Right cardiac atrium (tissue), 5 donors: Measurements from ENCODE around the gene CTBP2. TPM values are rescaled to one million over a fixed set of nuclear protein-coding genes. Genes with fewer than 3 reads are reported as not detected.
A peak's percentile ranks its signal among the peaks of the same experiment; 100 is the strongest.

Source experiments
- ATAC-seq, 2 donors: fragments of 200-7000 bp; cut with Tn5 transposase; one replicate each; pipeline versions ENCODE4 v1.8.0 to v1.9.1; 2020; ENCODE audit warnings: moderate library complexity in 2 of 2, mild to moderate bottlenecking in 1 of 2
- DNase-seq, 3 donors: peaks; one replicate each; pipeline ENCODE4 v3.0.0-alpha.2; 2020
- H3K27ac ChIP-seq: one replicate; pipeline ENCODE4 v1.5.1; 2013; ENCODE audit warnings: mild to moderate bottlenecking, low read length, control low read depth, moderate library complexity
- H3K27me3 ChIP-seq: one replicate; pipeline ENCODE4 v1.6.1; 2013; ENCODE audit not compliant: control insufficient read depth, insufficient read depth
- H3K4me1 ChIP-seq: one replicate; pipeline ENCODE4 v1.6.1; 2013; ENCODE audit warnings: low read length; ENCODE audit not compliant: control insufficient read depth, insufficient read depth
- H3K4me3 ChIP-seq: one replicate; pipeline ENCODE4 v1.5.1; 2013; ENCODE audit warnings: low read length, control low read depth
- H3K9me3 ChIP-seq: one replicate; pipeline ENCODE4 v1.6.1; 2013; ENCODE audit warnings: low read length; ENCODE audit not compliant: control insufficient read depth
- WGBS: extraction: QIAGEN DNeasy Blood & Tissue Kit; methylation state at CpG from one replicate; pipeline ENCODE4 v1.1.7; 2013; 5-methylcytosine and 5-hydroxymethylcytosine counted together
- intact Hi-C, 4 donors: fragments of 100-400 bp; cut with DNase I; formaldehyde crosslinking; loops; one replicate each; pipeline versions ENCODE4 v1.11.0 to v1.14.0; 2022 to 2023
- polyA plus RNA-seq: library from polyadenylated mRNA; stranded (reverse); fragments of 200-250 nt; gene quantifications from one replicate; pipeline ENCODE4 v1.2.3, GENCODE V29; 2013
- total RNA-seq, 4 donors: library from RNA; stranded (reverse); fragmentation: NEBNext Ultra II Directional; extraction: Animal tissue kit (Norgen Biotek cat#: 25700); gene quantifications; one replicate each; pipeline ENCODE4 v1.2.1, GENCODE V29; 2021
- donor health status: healthy with polysubstance abuse.
- donor health status: DM: no; HTN: yes; CAD: no.
- donor health status: DM: no; HTN: no; CAD: no.
- donor health status: DM: no; HTN: yes; CAD: no; lungs with severe emphysema.
- donor health status: DM: yes; HTN: yes; CAD: no.

Gene CTBP2
- total and polyA plus RNA-seq, 5 donors = 16.6 to 38.7 (median 37.6) TPM

- H3K4me3 ChIP-seq = no peak overlapping the region
- ATAC-seq (no peak), DNase-seq (peak in 2 of 3 donors; percentile 2 to 3)
- no peak overlapping the region for H3K27ac ChIP-seq
- WGBS = 76% methylated on average over 4 of the region's 4 CpGs
- intact Hi-C loops = no loop called here
- peaks cover 5% of the 10 kb centered on the region for H3K4me1 ChIP-seq
- H3K27me3 ChIP-seq = no peaks in the 10 kb centered on the region
- no peaks in the 10 kb centered on the region for H3K9me3 ChIP-seq
Observed at GRCh38 chr10:125072794-125073193, 87.6 kb downstream of the CTBP2 start.

GRCh38 chr10:125071008-125071407, 89.4 kb downstream of the CTBP2 start:
- no peak for ATAC-seq

GRCh38 chr10:125068406-125068805, 92.0 kb downstream of the CTBP2 start:
- WGBS = 53% methylated on average over 2 of the region's 2 CpGs
- ATAC-seq = no peak
- DNase-seq = no peak
- no peaks in the 10 kb centered on the region for H3K9me3 ChIP-seq
- intact Hi-C loops = loop anchor here in 1 of 4 donors (10.0 kb wide), 1 partner anchor 86 kb away; no protein-coding TSS in a partner anchor
- no peak overlapping the region for H3K27ac ChIP-seq
- no peak overlapping the region for H3K4me3 ChIP-seq
- no peaks in the 10 kb centered on the region for H3K27me3 ChIP-seq
- H3K4me1 ChIP-seq = peaks cover 20% of the 10 kb centered on the region

More at GRCh38 chr10:125071008-125071407, 89.4 kb downstream of the CTBP2 start:
- no peak overlapping the region for H3K27ac ChIP-seq
- H3K4me3 ChIP-seq = no peak overlapping the region
- peaks cover 7% of the 10 kb centered on the region for H3K4me1 ChIP-seq
- intact Hi-C loops = no loop called here
- no peaks in the 10 kb centered on the region for H3K9me3 ChIP-seq
- DNase-seq = peak in 1 of 3 donors; percentile 18
- WGBS = 93% methylated on average over 11 of the region's 11 CpGs
- no peaks in the 10 kb centered on the region for H3K27me3 ChIP-seq

- Histone ChIP-seq H3K9me3 (no peaks in the 10 kb centered on the region), H3K4me1 (peaks cover 22% of the 10 kb centered on the region), H3K4me3 (no peak overlapping the region), H3K27ac (no peak overlapping the region), H3K27me3 (no peaks in the 10 kb centered on the region)
- ATAC-seq (no peak), DNase-seq (peak in 1 of 3 donors; percentile 20)
- intact Hi-C loops = loop anchor here in 1 of 4 donors (10.0 kb wide), 1 partner anchor 87 kb away; no protein-coding TSS in a partner anchor
- 95% methylated on average over 9 of the region's 9 CpGs for WGBS
Observed at GRCh38 chr10:125067764-125068163, 92.6 kb downstream of the CTBP2 start.

- H3K27ac ChIP-seq = no peak overlapping the region
- 54% methylated on average over 11 of the region's 11 CpGs for WGBS
- ATAC-seq = peak in 1 of 2 donors; percentile 22
Observed at GRCh38 chr10:125066764-125067450, 93.5 kb downstream of the CTBP2 start.

GRCh38 chr10:125064681-125065492, 95.5 kb downstream of the CTBP2 start:
- intact Hi-C loops = loop anchor here in 3 of 4 donors (5.0 to 10.0 kb wide), 3 partner anchors 58 to 90 kb away; no protein-coding TSS in a partner anchor
- H3K9me3 ChIP-seq = no peaks in the 10 kb centered on the region
- H3K4me1 ChIP-seq = peaks cover 37% of the 10 kb centered on the region
- H3K27me3 ChIP-seq = no peaks in the 10 kb centered on the region
- DNase-seq (peak in 2 of 3 donors; percentile 2 to 21), ATAC-seq (no peak)
- no peak overlapping the region for H3K4me3 ChIP-seq
- 63% methylated on average over 8 of the region's 8 CpGs for WGBS
- no peak overlapping the region for H3K27ac ChIP-seq

More at GRCh38 chr10:125066764-125067450, 93.5 kb downstream of the CTBP2 start:
- no peak overlapping the region for H3K4me3 ChIP-seq
- no peaks in the 10 kb centered on the region for H3K9me3 ChIP-seq
- H3K4me1 ChIP-seq = peaks cover 24% of the 10 kb centered on the region
- DNase-seq = peak in 1 of 3 donors; percentile 9
- no peaks in the 10 kb centered on the region for H3K27me3 ChIP-seq
- intact Hi-C loops = loop anchor here in 1 of 4 donors (10.0 kb wide), 1 partner anchor 88 kb away; no protein-coding TSS in a partner anchor

- peaks cover 41% of the 10 kb centered on the region for H3K4me1 ChIP-seq
Observed at GRCh38 chr10:125063256-125063925, 97.0 kb downstream of the CTBP2 start.

GRCh38 chr10:125062914-125063230, 97.5 kb downstream of the CTBP2 start:
- Histone ChIP-seq H3K27me3 (no peaks in the 10 kb centered on the region), H3K4me1 (peaks cover 46% of the 10 kb centered on the region), H3K9me3 (no peaks in the 10 kb centered on the region), H3K27ac (no peak overlapping the region), H3K4me3 (no peak overlapping the region)
- whole genome bisulfite sequencing = 46% methylated on average over 9 of the region's 9 CpGs
- DNase-seq = peak in 2 of 3 donors; percentile 63 to 68
- intact Hi-C loops = loop anchor here in 3 of 4 donors (5.0 to 10.0 kb wide), 3 partner anchors 56 to 92 kb away; no protein-coding TSS in a partner anchor
- ATAC-seq = peak; percentile 22 to 34

More at GRCh38 chr10:125063256-125063925, 97.0 kb downstream of the CTBP2 start:
- Histone ChIP-seq H3K27ac (no peak overlapping the region), H3K4me3 (no peak overlapping the region), H3K9me3 (no peaks in the 10 kb centered on the region), H3K27me3 (no peaks in the 10 kb centered on the region)
- ATAC-seq (no peak), DNase-seq (peak in 1 of 3 donors; percentile 21)
- intact Hi-C loops = loop anchor here in 3 of 4 donors (5.0 to 10.0 kb wide), 3 partner anchors 56 to 91 kb away; no protein-coding TSS in a partner anchor
- 85% methylated on average over 23 of the region's 23 CpGs for WGBS

GRCh38 chr10:125062227-125062913, 98.0 kb downstream of the CTBP2 start:
- Histone ChIP-seq H3K27me3 (no peaks in the 10 kb centered on the region), H3K27ac (no peak overlapping the region), H3K4me3 (no peak overlapping the region), H3K4me1 (peaks cover 49% of the 10 kb centered on the region), H3K9me3 (no peaks in the 10 kb centered on the region)
- 81% methylated on average over 18 of the region's 18 CpGs for WGBS
- no peak for ATAC-seq
- peak in 2 of 3 donors; percentile 8 to 28 for DNase-seq
- intact Hi-C loops = loop anchor here in 3 of 4 donors (5.0 to 10.0 kb wide), 3 partner anchors 55 to 92 kb away; no protein-coding TSS in a partner anchor
